Gastrocnemius medialis (tissue), 4 donors: ENCODE results near the gene VWA8.

Experiments
- POLR2A ChIP-seq, 2 donors: fragments of 450-650 bp; IDR thresholded peaks; one replicate each; pipeline ENCODE4 v1.6.1; 2017; ENCODE audit warnings: antibody characterized with exemption in 2 of 2, mild to moderate bottlenecking in 2 of 2, moderate library complexity in 2 of 2
- TF ChIP-seq, protein P1 (sequence below), 5 experiments: fragments of 450-650 bp in 3 of 5; fragments of 200-600 bp in 2 of 5; sonication (generic) in 2 of 5; IDR thresholded peaks in 4 of 5; conservative IDR thresholded peaks in 1 of 5; 1 replicate in 4 of 5; 2 replicates in 1 of 5; pipeline ENCODE4 v1.5.1; 2016 to 2019; ENCODE audit warnings: antibody characterized with exemption in 5 of 5, mild to moderate bottlenecking in 3 of 5, moderate library complexity in 3 of 5

DNA sequence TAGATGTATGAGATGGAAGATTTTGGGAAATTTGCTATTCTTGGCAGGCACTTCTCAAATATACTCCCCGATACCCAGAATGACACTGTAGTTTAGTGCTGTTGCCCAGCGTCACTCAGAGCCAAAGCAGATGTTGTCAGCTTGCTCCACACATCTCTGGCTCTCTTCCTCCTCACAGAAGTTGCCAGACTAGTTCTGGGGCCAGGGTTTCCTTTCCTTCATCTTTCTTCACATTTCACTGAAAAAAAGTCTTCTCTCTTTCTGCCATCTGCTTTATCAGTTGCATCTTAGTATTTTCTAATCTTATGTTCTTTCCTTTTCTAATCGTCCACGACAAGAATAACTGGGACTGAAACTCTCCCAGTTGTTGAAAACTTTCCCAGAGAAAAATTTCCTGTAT, 252.2 kb downstream of the VWA8 start:
- TF ChIP-seq, protein P1, sequence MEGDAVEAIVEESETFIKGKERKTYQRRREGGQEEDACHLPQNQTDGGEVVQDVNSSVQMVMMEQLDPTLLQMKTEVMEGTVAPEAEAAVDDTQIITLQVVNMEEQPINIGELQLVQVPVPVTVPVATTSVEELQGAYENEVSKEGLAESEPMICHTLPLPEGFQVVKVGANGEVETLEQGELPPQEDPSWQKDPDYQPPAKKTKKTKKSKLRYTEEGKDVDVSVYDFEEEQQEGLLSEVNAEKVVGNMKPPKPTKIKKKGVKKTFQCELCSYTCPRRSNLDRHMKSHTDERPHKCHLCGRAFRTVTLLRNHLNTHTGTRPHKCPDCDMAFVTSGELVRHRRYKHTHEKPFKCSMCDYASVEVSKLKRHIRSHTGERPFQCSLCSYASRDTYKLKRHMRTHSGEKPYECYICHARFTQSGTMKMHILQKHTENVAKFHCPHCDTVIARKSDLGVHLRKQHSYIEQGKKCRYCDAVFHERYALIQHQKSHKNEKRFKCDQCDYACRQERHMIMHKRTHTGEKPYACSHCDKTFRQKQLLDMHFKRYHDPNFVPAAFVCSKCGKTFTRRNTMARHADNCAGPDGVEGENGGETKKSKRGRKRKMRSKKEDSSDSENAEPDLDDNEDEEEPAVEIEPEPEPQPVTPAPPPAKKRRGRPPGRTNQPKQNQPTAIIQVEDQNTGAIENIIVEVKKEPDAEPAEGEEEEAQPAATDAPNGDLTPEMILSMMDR (IDR thresholded peaks at IDR 0.05 in 4 of 5, conservative IDR thresholded peaks at IDR 0.05 in 1 of 5), result no peak
- no peak for TF ChIP-seq POLR2A (IDR thresholded peaks at IDR 0.05)
